Mucosa of rectum (tissue), 2 donors: ENCODE measurements around the gene LOXL1.
A peak's percentile ranks its signal among the peaks of the same experiment; 100 is the strongest.

Experiments used
- H3K27ac ChIP-seq, 2 donors: one replicate each; pipeline ENCODE4 v1.7.0; 2013; ENCODE audit warnings: inconsistent platforms in 2 of 2, low read depth in 2 of 2, low read length in 2 of 2
- H3K27me3 ChIP-seq, 2 donors: one replicate each; pipeline ENCODE4 v1.7.0; 2013; ENCODE audit warnings: low read length in 2 of 2; ENCODE audit not compliant: control insufficient read depth in 2 of 2, insufficient read depth in 2 of 2
- H3K36me3 ChIP-seq, 2 donors: one replicate each; pipeline ENCODE4 v1.7.0; 2013; ENCODE audit warnings: low read length in 2 of 2; ENCODE audit not compliant: control insufficient read depth in 2 of 2, insufficient read depth in 2 of 2
- H3K4me1 ChIP-seq, 2 donors: one replicate each; pipeline ENCODE4 v1.7.0; 2013; ENCODE audit warnings: low read length in 2 of 2, mild to moderate bottlenecking in 1 of 2; ENCODE audit not compliant: control insufficient read depth in 2 of 2, insufficient read depth in 2 of 2
- H3K4me3 ChIP-seq, 2 donors: one replicate each; pipeline ENCODE4 v1.7.0; 2013; ENCODE audit warnings: low read length in 2 of 2
- H3K9ac ChIP-seq, 2 donors: one replicate each; pipeline ENCODE4 v1.7.0; 2013; ENCODE audit warnings: low read length in 2 of 2, low read depth in 1 of 2, mild to moderate bottlenecking in 1 of 2
- H3K9me3 ChIP-seq, 2 donors: one replicate each; pipeline ENCODE4 v1.7.0; 2013; ENCODE audit warnings: low read length in 2 of 2; ENCODE audit not compliant: control insufficient read depth in 2 of 2
- donor health status: healthy.
- donor health status: Normal muscosa, but diverticular disease.

LOXL1 gene

GRCh38 chr15:73991726-73992593 is 65.7 kb downstream of the LOXL1 start, which contains the start of gene STOML1:
Gene STOML1 (minus strand): TSS chr15:73992295. CDS start chr15:73992223, 72 bp downstream.
- Histone ChIP-seq H3K9me3 (no peaks in the 10 kb centered on the region), H3K4me1 (peaks cover 16 to 26% of the 10 kb centered on the region in 2 donors), H3K27me3 (no peaks in the 10 kb centered on the region), H3K9ac (peak within 1 kb of the TSS; percentile 70), H3K36me3 (peaks cover 0 to under 1% of the 10 kb centered on the region in 2 donors), H3K27ac (peak within 1 kb of the TSS; percentile 59 to 81), H3K4me3 (peak within 1 kb of the TSS; percentile 82 to 83)

DNA sequence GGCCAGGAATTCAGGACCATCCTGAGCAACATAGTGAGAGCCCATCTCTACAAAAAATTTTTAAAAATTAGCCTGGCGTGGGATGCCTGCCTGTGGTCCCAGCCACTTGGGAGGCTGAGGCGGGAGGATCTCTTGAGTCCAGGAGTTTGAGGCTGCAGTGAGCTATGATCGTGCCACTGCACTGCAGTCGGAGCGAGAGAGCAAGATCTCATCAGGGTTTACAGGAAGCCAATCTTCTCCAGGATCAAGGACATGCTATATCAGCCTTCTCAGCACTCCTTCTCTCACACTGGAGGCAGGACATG is 66.3 kb downstream of the LOXL1 start:
- peak overlapping the region in 1 of 2 donors; percentile 70 for H3K9ac ChIP-seq
- H3K27ac ChIP-seq, result peak overlapping the region in 1 of 2 donors; percentile 81
- no peaks in the 10 kb centered on the region for H3K27me3 ChIP-seq

DNA sequence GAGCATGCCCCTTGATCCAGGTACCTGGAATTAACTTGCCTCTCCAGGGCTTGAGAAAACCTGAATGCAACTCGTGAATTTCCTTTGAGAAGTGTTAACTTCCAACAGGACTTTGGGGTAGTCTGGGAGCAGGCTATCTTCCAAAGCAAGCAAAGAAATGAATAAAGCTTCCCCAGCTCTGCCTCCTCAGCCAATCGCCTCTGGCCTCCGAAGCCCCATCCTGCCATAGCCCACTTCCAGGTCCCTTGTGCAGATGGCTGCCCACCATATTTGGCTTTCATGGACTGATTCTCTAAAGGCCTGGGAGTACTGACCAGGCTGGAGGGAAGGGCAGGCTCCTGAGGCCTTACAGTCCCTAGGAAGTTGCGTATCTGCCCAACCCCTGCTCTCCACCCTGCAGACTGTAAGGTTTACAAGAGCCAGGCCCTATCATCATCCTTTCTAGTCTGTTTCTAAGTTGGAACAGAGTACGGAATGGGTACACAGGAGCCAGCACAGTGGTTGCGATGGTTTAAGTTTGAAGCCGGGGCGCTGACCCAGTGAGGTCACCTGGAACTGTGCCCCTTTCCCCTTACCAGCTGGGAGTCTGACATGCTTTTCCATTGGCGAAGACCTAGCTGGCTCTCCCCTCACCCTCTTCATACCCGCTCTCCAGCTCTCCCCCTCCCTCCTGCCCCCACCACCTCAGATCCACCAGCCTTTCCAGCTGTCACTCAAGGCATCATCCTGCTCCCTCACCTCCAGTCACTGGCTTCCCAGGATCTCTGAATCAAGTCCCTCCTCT is 67.1 kb downstream of the LOXL1 start:
- Histone ChIP-seq H3K9ac (peak overlapping the region in 1 of 2 donors; percentile 73), H3K4me3 (peak overlapping the region in 1 of 2 donors; percentile 88)

More for the DNA sequence above, 66.3 kb downstream of the LOXL1 start:
- H3K36me3 ChIP-seq, result no peaks in the 10 kb centered on the region
- peak overlapping the region; percentile 67 to 83 for H3K4me3 ChIP-seq
- no peaks in the 10 kb centered on the region for H3K9me3 ChIP-seq
- H3K4me1 ChIP-seq, result peaks cover 16 to 26% of the 10 kb centered on the region in 2 donors

DNA sequence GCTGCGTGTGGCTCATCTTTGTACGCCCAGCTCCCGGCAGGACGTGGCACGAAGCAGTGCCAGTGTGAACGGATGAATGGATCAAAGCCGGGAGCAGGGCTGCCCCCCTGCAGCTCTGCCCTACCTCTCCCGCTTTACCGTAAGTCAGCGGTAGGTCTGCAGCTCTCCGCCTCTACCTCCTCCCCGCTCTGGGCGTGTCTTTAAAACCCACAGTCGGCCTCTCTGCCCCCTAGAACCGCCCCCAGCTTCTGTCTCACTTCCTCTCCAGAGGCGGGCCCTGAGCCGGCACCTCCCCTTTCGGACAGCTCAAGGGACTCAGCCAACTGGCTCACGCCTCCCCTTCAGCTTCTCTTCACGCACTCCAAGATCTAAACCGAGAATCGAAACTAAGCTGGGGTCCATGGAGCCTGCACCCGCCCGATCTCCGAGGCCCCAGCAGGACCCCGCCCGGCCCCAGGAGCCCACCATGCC is 68.2 kb downstream of the LOXL1 start, which contains the start of gene PML:
PML (plus strand) TSS at position 304 of the 471 bp plus-strand sequence; CDS start at position 401, 97 bp downstream.
- Histone ChIP-seq H3K27me3 (no peaks in the 10 kb centered on the region), H3K36me3 (peaks cover 12 to 17% of the 10 kb centered on the region in 2 donors), H3K9ac (peak within 1 kb of the TSS; percentile 64 to 79), H3K9me3 (no peaks in the 10 kb centered on the region), H3K27ac (peak within 1 kb of the TSS; percentile 88 to 91), H3K4me1 (peaks cover 16 to 26% of the 10 kb centered on the region in 2 donors), H3K4me3 (peak within 1 kb of the TSS; percentile 69 to 88)

More for the DNA sequence above, 67.1 kb downstream of the LOXL1 start:
- Histone ChIP-seq H3K36me3 (peaks cover 5 to 8% of the 10 kb centered on the region in 2 donors), H3K27me3 (no peaks in the 10 kb centered on the region), H3K27ac (peak overlapping the region in 1 of 2 donors; percentile 88), H3K9me3 (no peaks in the 10 kb centered on the region), H3K4me1 (peaks cover 16 to 26% of the 10 kb centered on the region in 2 donors)

DNA sequence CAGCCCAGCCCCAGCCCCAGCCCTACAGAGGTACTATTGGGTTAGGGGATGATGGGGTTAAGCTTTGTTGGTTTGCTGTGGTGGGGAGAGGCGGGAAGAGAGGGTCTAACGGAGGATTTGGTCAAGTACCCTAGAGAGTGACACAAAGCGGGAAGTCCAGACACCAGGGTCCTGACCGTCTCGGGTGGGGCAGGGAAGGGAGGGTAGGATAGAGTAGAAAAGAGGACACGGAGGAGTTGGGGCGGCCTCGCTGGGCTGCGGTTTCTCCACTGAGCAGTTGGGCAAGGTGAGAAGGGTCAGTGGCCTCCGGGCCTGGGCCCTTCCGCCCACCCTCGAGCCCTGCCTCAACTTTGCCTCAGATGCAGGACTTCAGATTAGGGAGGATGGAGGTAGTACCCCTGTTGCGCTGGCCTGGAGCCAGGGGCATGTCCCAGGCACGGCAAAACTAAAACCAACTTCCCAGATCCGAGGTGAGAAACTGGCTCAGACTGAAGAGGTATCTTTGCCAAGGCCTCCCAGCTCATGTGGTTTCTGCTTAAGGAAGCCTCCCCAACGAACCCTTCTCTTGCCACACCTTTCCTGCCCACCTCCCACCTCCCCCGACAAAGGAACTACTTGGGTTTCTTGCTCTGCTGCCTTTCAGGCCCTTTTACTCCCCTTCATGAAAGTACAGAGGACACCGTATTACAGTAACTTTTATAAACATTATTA is 68.8 kb downstream of the LOXL1 start:
- no peaks in the 10 kb centered on the region for H3K27me3 ChIP-seq
- peaks cover 16 to 26% of the 10 kb centered on the region in 2 donors for H3K4me1 ChIP-seq
- peak overlapping the region; percentile 64 to 79 for H3K9ac ChIP-seq
- no peaks in the 10 kb centered on the region for H3K9me3 ChIP-seq
- H3K4me3 ChIP-seq, result peak overlapping the region; percentile 69 to 88
- peaks cover 12 to 18% of the 10 kb centered on the region in 2 donors for H3K36me3 ChIP-seq
- H3K27ac ChIP-seq, result peak overlapping the region; percentile 88 to 91

- peaks cover 12 to 21% of the 10 kb centered on the region in 2 donors for H3K36me3 ChIP-seq
- no peak overlapping the region for H3K9ac ChIP-seq
- no peaks in the 10 kb centered on the region for H3K27me3 ChIP-seq
- H3K4me1 ChIP-seq, result peaks cover 16 to 24% of the 10 kb centered on the region in 2 donors
- peak overlapping the region; percentile 17 to 88 for H3K27ac ChIP-seq
- peak overlapping the region; percentile 36 to 88 for H3K4me3 ChIP-seq
- H3K9me3 ChIP-seq, result no peaks in the 10 kb centered on the region
These were observed 70.0 kb downstream of the LOXL1 start for GRCh38 chr15:73996267-73996666.

GRCh38 chr15:73996939-73997338 is 70.7 kb downstream of the LOXL1 start:
- Histone ChIP-seq H3K36me3 (peaks cover 12 to 24% of the 10 kb centered on the region in 2 donors), H3K27ac (peak overlapping the region; percentile 5 to 43), H3K9me3 (no peaks in the 10 kb centered on the region), H3K4me1 (peaks cover 11 to 21% of the 10 kb centered on the region in 2 donors), H3K9ac (peak overlapping the region in 1 of 2 donors; percentile 49), H3K27me3 (no peaks in the 10 kb centered on the region), H3K4me3 (peak overlapping the region; percentile 36 to 88)

DNA sequence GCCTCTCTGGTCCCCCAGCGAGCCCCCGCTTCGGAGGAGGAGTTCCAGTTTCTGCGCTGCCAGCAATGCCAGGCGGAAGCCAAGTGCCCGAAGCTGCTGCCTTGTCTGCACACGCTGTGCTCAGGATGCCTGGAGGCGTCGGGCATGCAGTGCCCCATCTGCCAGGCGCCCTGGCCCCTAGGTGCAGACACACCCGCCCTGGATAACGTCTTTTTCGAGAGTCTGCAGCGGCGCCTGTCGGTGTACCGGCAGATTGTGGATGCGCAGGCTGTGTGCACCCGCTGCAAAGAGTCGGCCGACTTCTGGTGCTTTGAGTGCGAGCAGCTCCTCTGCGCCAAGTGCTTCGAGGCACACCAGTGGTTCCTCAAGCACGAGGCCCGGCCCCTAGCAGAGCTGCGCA is 71.7 kb downstream of the LOXL1 start:
- no peaks in the 10 kb centered on the region for H3K9me3 ChIP-seq
- H3K4me1 ChIP-seq, result peaks cover 6 to 15% of the 10 kb centered on the region in 2 donors
- H3K27me3 ChIP-seq, result no peaks in the 10 kb centered on the region
- peaks cover 12 to 24% of the 10 kb centered on the region in 2 donors for H3K36me3 ChIP-seq
- no peak overlapping the region for H3K9ac ChIP-seq
- H3K27ac ChIP-seq, result peak overlapping the region in 1 of 2 donors; percentile 23
- H3K4me3 ChIP-seq, result peak overlapping the region in 1 of 2 donors; percentile 88
